ENCODE data around the gene RANBP17.
"Not testable (repeated sequence)": the region's sequence is repeated elsewhere in the genome, so short reads cannot be mapped to it uniquely, and the experiment has no call there.

DNA sequence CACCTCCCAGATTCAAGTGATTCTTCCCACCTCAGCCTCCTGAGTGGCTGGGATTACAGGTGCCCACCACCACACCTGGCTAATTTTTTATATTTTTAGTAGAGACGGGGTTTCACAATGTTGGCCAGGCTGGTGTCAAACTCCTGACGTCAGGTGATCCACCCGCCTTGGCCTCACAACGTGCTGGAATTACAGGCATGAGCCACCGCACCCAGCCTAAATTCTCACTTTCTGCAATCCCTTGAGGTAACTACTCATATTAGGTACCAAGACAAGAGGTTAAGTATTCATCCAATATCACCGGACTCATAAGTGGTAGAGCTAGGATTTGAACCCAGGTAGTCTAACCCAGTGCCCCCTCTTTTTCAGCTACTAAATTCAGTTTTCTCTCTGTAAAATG, 436.1 kb downstream of the RANBP17 start:
- not testable (repeated sequence) for TF ChIP-seq MCM7 (IDR thresholded peaks at IDR 0.05); YY1 (IDR thresholded peaks at IDR 0.05; ENCODE audit: borderline replicate concordance in 1 of 3, control insufficient read depth in 1 of 3, extremely low read depth in 1 of 3, insufficient read depth in 3 of 3, insufficient read length in 1 of 3, insufficient replicate concordance in 2 of 3, low read depth in 1 of 3, low read length in 2 of 3)
- TF ChIP-seq, protein P1, sequence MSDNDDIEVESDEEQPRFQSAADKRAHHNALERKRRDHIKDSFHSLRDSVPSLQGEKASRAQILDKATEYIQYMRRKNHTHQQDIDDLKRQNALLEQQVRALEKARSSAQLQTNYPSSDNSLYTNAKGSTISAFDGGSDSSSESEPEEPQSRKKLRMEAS (CRISPR knock-in tag; IDR thresholded peaks at IDR 0.05), result not testable (repeated sequence)

Measured in K562 (cell line).